HG03520 (cell line): ENCODE results near the gene SAXO2.
A peak's percentile ranks its signal among the peaks of the same experiment; 100 is the strongest.
"Not testable (repeated sequence)": the region's sequence is repeated elsewhere in the genome, so short reads cannot be mapped to it uniquely, and the experiment has no call there.

Experiments
- ATAC-seq: cut with Tn5 transposase; IDR thresholded peaks from one replicate; pipeline ENCODE4 v1.9.1; 2021; ENCODE audit warnings: mild to moderate bottlenecking, moderate library complexity; ENCODE audit not compliant: unreplicated experiment

The SAXO2 gene

GRCh38 chr15:82284381-82284780 lies 21.8 kb downstream of the SAXO2 start:
- ATAC-seq: not testable (repeated sequence)

- peak; percentile 92 for ATAC-seq
These were observed 23.9 kb downstream of the SAXO2 start for GRCh38 chr15:82286475-82286874.

- ATAC-seq: not testable (repeated sequence)
These were observed 25.6 kb downstream of the SAXO2 start for GRCh38 chr15:82288202-82288601.

GRCh38 chr15:82292271-82292670 lies 29.7 kb downstream of the SAXO2 start:
- no peak for ATAC-seq

GRCh38 chr15:82294061-82294690 lies 31.6 kb downstream of the SAXO2 start:
- ATAC-seq: no peak

GRCh38 chr15:82297546-82297945 lies 34.9 kb downstream of the SAXO2 start:
- no peak for ATAC-seq

- no peak for ATAC-seq
These were observed 35.4 kb downstream of the SAXO2 start for GRCh38 chr15:82298032-82298431.

GRCh38 chr15:82298520-82298919 lies 35.9 kb downstream of the SAXO2 start:
- ATAC-seq: no peak

- not testable (repeated sequence) for ATAC-seq
These were observed 36.9 kb downstream of the SAXO2 start for GRCh38 chr15:82299511-82299914.

- ATAC-seq: not testable (repeated sequence)
These were observed 37.7 kb downstream of the SAXO2 start for GRCh38 chr15:82300326-82300725.

- no peak for ATAC-seq
These were observed 38.3 kb downstream of the SAXO2 start for GRCh38 chr15:82300883-82301282.

GRCh38 chr15:82301296-82302016 lies 38.8 kb downstream of the SAXO2 start:
- no peak for ATAC-seq

GRCh38 chr15:82303956-82304777 lies 41.5 kb downstream of the SAXO2 start:
- no peak for ATAC-seq

GRCh38 chr15:82304778-82305090 lies 42.1 kb downstream of the SAXO2 start:
- ATAC-seq: no peak

- no peak for ATAC-seq
These were observed 43.0 kb downstream of the SAXO2 start for GRCh38 chr15:82305621-82306048.

- ATAC-seq: no peak
These were observed 44.4 kb downstream of the SAXO2 start for GRCh38 chr15:82306791-82307713.

GRCh38 chr15:82307714-82308081 lies 45.1 kb downstream of the SAXO2 start:
- ATAC-seq: no peak

GRCh38 chr15:82309802-82310201 lies 47.2 kb downstream of the SAXO2 start:
- no peak for ATAC-seq

- ATAC-seq: not testable (repeated sequence)
These were observed 48.7 kb downstream of the SAXO2 start for GRCh38 chr15:82311321-82311720.

GRCh38 chr15:82312586-82313349 lies 50.1 kb downstream of the SAXO2 start:
- no peak for ATAC-seq
